WTC11 (cell line): ENCODE data around the gene RPUSD4.

Source experiments
- ATF3 ChIP-seq: sonication (generic); formaldehyde crosslinking; conservative IDR thresholded peaks from 2 replicates; pipeline ENCODE4 v1.8.1; 2022; ENCODE audit warnings: mild to moderate bottlenecking, missing genetic modification reagents
- CBFB ChIP-seq: sonication (generic); formaldehyde crosslinking; IDR thresholded peaks from 2 replicates; pipeline ENCODE4 v1.8.1; 2022; ENCODE audit warnings: mild to moderate bottlenecking, low read depth, missing genetic modification reagents
- ELF4 ChIP-seq: sonication (generic); formaldehyde crosslinking; IDR thresholded peaks from 2 replicates; pipeline ENCODE4 v1.8.1; 2022; ENCODE audit warnings: low read depth, mild to moderate bottlenecking, moderate library complexity, missing genetic modification reagents
- USF2 ChIP-seq: sonication (generic); formaldehyde crosslinking; IDR thresholded peaks from 2 replicates; pipeline ENCODE4 v1.8.1; 2023; ENCODE audit warnings: mild to moderate bottlenecking, missing genetic modification reagents, moderate library complexity

- TF ChIP-seq ELF4 (CRISPR knock-in tag) = no peak
- TF ChIP-seq CBFB (CRISPR knock-in tag) = no peak
- TF ChIP-seq USF2 (CRISPR knock-in tag) = no peak
- TF ChIP-seq ATF3 = no peak
Measured at GRCh38 chr11:126225295-126225665, 13.8 kb upstream of the RPUSD4 start.
